ENCODE measurements around the gene ACOT7.

DNA sequence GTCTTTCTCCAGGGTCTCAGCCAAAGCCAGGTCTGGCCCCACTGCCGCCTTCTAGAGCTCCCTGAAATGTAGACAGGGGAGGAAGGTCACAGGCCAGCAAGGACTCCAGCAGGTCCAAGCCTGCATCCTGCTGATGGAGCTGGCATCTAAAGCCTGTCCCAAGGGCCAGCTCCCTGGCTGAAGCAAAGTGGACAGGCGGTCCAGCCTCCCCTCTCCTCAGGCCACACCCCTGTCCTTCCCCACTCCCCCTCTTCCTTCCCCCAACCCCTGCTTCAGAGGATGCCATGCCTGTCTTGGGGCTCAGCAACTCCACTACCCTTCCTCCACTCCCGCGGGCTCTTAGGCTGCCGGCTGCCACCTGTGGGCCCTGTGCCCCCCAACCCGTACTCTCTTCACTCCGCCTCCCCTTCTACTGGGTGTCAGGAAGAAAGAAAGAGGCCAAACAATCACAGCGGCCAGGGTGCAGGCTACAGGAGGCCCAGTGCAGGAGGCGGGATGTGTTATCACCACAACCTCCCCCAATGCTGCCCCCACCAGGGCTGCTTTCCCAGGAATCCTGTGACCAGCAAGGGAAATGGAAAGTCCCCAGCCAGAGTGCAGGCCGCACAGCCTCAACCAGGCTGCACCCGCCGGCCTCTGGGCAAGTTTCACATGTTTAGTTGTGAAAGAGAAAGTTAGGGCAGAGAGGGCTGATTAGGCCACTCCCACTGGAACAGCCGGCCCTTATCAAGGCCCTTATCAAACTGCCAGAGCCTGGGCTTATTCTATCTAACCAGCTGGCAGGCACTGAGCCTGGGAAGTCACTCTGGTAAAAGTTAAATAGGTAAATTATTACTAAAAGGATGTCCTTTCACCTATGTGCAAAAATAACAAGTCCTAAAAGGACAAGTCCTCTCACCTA, 34.1 kb downstream of the ACOT7 start:
- TF ChIP-seq, protein P1, sequence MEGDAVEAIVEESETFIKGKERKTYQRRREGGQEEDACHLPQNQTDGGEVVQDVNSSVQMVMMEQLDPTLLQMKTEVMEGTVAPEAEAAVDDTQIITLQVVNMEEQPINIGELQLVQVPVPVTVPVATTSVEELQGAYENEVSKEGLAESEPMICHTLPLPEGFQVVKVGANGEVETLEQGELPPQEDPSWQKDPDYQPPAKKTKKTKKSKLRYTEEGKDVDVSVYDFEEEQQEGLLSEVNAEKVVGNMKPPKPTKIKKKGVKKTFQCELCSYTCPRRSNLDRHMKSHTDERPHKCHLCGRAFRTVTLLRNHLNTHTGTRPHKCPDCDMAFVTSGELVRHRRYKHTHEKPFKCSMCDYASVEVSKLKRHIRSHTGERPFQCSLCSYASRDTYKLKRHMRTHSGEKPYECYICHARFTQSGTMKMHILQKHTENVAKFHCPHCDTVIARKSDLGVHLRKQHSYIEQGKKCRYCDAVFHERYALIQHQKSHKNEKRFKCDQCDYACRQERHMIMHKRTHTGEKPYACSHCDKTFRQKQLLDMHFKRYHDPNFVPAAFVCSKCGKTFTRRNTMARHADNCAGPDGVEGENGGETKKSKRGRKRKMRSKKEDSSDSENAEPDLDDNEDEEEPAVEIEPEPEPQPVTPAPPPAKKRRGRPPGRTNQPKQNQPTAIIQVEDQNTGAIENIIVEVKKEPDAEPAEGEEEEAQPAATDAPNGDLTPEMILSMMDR (IDR thresholded peaks at IDR 0.05): no peak
- no peak for TF ChIP-seq POLR2A (IDR thresholded peaks at IDR 0.05)
